ENCODE data around the gene NPRL2. TPM values are rescaled to one million over a fixed set of nuclear protein-coding genes. Genes with fewer than 3 reads are reported as not detected.

Gene NPRL2
- total RNA-seq, 1 donor from 2014 or later: 18.0 TPM

GRCh38 chr3:50383750-50384149 lies 33.2 kb upstream of the NPRL2 start:
- TF ChIP-seq CTCF (IDR thresholded peaks at IDR 0.05; ENCODE audit: insufficient read depth, low read length, poor library complexity, severe bottlenecking): no peak

GRCh38 chr3:50382722-50383121 lies 32.1 kb upstream of the NPRL2 start:
- no peak for DNase-seq (ENCODE audit: low read depth)
- no peak for TF ChIP-seq CTCF (IDR thresholded peaks at IDR 0.05; ENCODE audit: insufficient read depth, low read length, poor library complexity, severe bottlenecking)
- no peaks in the 10 kb centered on the region for H3K36me3 ChIP-seq (ENCODE audit: control insufficient read depth, insufficient read depth, low read length)
- peaks cover 70% of the 10 kb centered on the region for H3K27me3 ChIP-seq (ENCODE audit: control insufficient read depth, insufficient read depth, low read length)
- no peak overlapping the region for H3K4me3 ChIP-seq (ENCODE audit: low read depth, low read length)

More at GRCh38 chr3:50383750-50384149, 33.2 kb upstream of the NPRL2 start:
- peaks cover 74% of the 10 kb centered on the region for H3K27me3 ChIP-seq (ENCODE audit: control insufficient read depth, insufficient read depth, low read length)
- H3K4me3 ChIP-seq (ENCODE audit: low read depth, low read length): no peak overlapping the region
- DNase-seq (ENCODE audit: low read depth): no peak
- no peaks in the 10 kb centered on the region for H3K36me3 ChIP-seq (ENCODE audit: control insufficient read depth, insufficient read depth, low read length)

GRCh38 chr3:50381383-50381782 lies 30.8 kb upstream of the NPRL2 start:
- Histone ChIP-seq H3K27me3 (ENCODE audit: control insufficient read depth, insufficient read depth, low read length) (peaks cover 57% of the 10 kb centered on the region), H3K36me3 (ENCODE audit: control insufficient read depth, insufficient read depth, low read length) (no peaks in the 10 kb centered on the region), H3K4me3 (ENCODE audit: low read depth, low read length) (no peak overlapping the region)
- DNase-seq (ENCODE audit: low read depth): no peak
- TF ChIP-seq CTCF (IDR thresholded peaks at IDR 0.05; ENCODE audit: insufficient read depth, low read length, poor library complexity, severe bottlenecking): no peak

GRCh38 chr3:50380405-50381085 lies 30.0 kb upstream of the NPRL2 start:
- no peak for DNase-seq (ENCODE audit: low read depth)
- Histone ChIP-seq H3K36me3 (ENCODE audit: control insufficient read depth, insufficient read depth, low read length) (no peaks in the 10 kb centered on the region), H3K4me3 (ENCODE audit: low read depth, low read length) (no peak overlapping the region), H3K27me3 (ENCODE audit: control insufficient read depth, insufficient read depth, low read length) (peaks cover 53% of the 10 kb centered on the region)
- no peak for TF ChIP-seq CTCF (IDR thresholded peaks at IDR 0.05; ENCODE audit: insufficient read depth, low read length, poor library complexity, severe bottlenecking)

- Histone ChIP-seq H3K27me3 (ENCODE audit: control insufficient read depth, insufficient read depth, low read length) (peaks cover 47% of the 10 kb centered on the region), H3K36me3 (ENCODE audit: control insufficient read depth, insufficient read depth, low read length) (no peaks in the 10 kb centered on the region), H3K4me3 (ENCODE audit: low read depth, low read length) (no peak overlapping the region)
- TF ChIP-seq CTCF (IDR thresholded peaks at IDR 0.05; ENCODE audit: insufficient read depth, low read length, poor library complexity, severe bottlenecking): no peak
- DNase-seq (ENCODE audit: low read depth): no peak
Measured at GRCh38 chr3:50378757-50379156, 28.2 kb upstream of the NPRL2 start.

GRCh38 chr3:50378024-50378423 lies 27.4 kb upstream of the NPRL2 start:
- Histone ChIP-seq H3K4me3 (ENCODE audit: low read depth, low read length) (no peak overlapping the region), H3K27me3 (ENCODE audit: control insufficient read depth, insufficient read depth, low read length) (peaks cover 39% of the 10 kb centered on the region), H3K36me3 (ENCODE audit: control insufficient read depth, insufficient read depth, low read length) (no peaks in the 10 kb centered on the region)
- no peak for DNase-seq (ENCODE audit: low read depth)
- no peak for TF ChIP-seq CTCF (IDR thresholded peaks at IDR 0.05; ENCODE audit: insufficient read depth, low read length, poor library complexity, severe bottlenecking)
